Activated CD4-positive, CD25-positive, alpha-beta regulatory T cell (primary cell): ENCODE data around the gene FNBP1L.

Source experiments
- DNase-seq, 4 experiments: peaks; one replicate each; lab custom pipeline; 2025; lab: John Stamatoyannopoulos, UW

FNBP1L gene

DNA sequence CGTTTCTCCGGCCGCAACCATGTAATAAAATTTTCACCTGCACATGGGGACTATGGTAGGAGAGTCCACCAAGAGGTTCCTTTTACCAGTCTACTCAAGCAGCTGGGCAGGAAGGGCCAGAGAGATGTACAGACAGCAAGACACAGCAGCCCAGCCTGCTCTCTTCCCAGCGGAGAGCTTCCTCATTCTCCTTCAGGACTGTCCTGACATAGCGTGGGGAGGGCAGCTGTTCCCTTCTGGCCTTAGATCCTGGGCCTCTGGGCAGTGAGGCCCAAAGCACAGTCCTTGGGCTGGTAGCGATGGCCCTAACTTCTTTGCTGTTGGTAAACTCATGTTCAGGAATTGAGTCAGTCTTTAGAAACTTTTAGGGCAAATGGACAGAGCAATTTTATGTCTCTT, 144.6 kb downstream of the FNBP1L start:
- no peak for DNase-seq

DNA sequence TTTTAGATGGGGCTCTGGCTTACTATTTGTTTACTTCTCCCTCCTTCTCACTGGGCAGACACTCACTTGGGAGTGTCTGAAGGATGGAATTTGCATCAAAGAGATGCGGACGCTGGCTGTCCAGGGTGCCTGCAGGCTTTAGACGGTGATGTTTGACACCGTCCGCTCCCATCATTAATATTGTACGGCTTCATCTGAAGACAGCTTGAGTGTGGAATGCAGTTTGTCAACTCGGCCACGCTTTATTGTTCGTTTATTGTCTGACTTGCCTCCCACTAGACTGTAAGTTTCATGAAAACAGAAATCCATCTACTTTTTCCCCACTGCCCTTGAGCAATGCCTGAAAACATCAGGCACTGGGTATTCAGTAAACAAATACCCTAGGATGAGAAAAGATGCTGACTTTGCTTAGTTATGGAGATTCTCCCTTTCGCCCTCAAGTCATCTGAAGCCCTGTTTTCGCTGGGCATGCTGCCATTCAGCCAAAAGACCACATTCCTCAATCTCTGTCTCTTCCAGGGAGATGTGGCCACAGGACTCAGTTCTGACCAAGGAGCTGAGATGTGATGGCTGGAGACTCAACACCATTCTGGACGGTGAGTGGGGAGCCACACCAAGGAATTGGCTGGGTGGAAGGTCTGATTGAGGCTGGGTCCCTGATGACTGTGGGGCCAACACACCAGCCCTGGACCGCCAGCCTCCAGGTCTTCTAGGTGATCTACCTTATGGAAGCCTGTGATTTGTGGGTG, 146.1 kb downstream of the FNBP1L start:
- no peak for DNase-seq

DNA sequence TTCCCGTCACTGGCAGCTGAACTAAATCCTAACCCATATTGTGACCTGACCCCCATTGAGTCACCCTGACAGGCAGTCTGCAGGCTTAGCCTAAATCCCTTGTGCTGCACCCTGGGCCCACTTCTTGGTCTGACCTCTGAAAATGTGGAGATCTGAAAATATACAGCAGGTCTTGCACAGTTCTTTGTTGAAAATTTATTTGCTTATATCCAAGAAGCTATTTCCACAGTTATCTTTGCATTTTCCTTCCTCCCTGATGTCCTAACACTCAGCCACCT, 146.6 kb downstream of the FNBP1L start:
- DNase-seq = no peak

DNA sequence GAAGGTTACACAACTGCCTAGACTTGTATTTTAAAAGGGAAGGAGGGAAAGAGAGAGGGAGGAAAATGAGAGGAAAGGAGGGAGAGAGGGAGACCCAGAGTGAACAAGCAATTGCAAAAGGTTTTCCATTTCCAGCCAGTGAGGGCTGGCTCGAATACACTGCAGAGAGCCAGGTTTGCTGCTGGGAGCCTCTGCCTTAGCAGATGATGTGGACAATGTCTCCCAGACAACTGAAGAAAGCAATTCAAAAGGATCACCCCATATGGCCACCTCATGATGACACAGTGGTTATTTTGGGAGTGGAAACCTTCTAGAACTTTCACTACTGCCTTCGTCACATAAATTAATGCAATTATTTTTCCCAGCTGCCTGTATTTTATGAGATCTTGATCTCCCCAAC, 147.3 kb downstream of the FNBP1L start:
- no peak for DNase-seq

DNA sequence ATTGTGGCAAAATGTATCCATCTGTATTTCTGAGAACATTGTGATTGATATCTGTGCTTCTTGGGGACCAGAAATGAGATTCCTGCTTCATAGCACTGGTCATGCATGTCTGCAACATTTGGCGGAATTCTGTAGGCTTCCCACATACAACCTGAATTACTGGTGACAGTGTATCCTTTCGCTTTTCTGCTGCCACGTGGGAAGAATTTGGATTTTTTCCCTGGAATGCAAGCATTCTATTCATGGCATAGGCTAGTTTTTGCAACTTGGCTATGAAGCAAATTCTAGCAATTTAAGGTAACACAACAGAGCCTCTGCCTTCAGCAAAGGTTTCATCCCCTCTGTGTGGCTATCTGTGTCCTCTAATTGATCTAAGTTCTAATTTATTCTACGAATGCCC, 147.8 kb downstream of the FNBP1L start:
- DNase-seq = no peak

DNA sequence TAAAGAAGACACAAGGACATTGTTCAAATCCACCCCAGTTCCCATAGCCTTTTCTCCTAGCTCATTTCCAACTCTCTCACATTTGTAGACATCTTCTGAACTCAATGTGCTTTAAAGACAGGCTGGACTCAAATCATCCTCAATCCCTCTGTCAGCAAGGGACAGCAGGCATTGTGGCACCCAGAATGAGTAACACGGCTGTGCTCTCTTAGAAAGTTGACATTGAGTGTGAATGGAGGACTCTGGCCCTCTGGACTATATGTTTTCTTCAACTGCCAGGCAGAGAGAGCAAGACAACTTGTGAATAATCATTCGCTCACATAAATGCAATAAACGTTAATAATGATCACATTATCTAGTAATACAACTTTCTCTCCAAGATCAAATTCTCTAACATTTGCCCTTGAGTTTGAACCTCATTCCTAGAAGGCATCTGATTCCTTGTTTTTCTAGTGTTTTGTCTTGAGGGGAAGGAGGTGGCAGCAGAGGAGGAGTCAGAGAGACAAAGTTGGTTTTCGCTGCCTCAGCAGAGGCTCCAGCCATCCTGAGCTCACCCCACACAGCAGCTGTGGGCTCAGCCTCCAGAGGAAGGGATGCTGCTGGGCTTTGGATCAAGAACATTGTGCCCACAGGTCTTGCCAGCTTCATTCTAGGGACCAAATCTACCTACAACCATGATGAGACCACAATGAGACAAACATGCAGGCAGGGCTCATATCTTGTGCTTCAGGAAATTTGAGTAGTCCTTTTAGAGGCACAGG, 148.6 kb downstream of the FNBP1L start:
- DNase-seq = no peak

DNA sequence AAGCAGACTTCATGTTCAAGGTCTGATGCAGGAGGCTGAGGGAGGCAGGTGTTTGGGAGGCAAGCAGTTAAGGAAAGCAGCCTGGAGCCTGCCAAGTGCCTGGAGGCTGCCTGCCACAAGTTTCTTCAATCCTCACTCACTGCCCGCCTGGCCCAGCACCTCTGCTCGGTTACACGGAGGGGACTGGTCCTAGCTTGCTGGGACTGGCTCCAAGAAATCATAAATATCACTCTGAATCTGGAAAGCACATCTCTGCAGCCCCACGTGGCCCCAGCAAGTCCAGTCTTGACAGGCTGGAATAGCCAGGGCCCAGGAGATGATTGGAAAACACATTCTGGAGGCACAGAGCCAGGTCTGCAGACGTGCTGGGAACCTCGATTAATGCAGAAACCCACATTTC, 149.8 kb downstream of the FNBP1L start:
- no peak for DNase-seq

DNA sequence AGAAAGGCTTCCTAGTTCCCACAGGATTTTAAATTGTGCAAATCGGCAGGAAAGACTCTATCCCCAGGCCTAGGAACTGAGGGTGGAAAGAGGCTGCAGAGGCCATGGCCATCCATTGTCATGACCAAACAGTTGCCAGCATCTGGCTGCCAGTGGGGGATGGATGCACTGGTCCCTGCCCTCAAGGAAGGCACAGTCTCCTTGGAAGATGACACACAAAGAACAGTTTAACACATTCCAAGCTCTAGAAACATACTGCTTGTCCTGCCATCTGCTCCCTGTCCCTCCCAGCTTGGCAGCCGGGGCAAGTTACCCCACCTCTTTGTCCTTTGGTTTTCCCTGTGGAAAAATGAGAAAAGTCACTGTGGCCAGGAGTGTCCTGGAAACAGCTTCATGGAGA, 150.5 kb downstream of the FNBP1L start:
- no peak for DNase-seq

DNA sequence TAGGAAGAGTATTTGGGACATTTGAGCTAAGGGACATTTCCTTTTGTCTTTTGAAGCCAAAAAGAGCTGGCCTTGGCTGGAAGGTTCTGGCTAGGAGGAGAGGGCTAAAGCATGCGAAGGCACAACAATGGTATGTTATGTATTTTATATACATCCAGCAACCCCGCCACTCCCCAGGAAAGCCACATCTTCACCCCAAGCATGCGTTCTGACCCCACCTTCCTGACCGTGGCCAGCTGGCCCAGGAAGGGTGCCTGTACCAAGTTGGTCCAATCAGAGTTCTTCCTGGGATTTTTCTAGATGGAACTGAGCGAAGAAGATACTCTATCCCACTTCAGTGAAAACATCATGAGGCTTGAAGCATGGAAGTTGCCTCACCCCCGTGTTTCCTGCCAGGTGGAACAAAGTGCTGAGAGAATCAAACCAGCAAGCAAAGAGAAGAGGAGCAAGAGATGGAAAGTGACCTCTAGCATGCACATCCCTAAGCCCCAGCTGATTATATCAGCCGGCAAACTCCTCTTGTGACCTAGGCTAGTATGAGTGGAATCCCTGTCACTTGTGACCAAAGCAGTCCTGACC, 151.0 kb downstream of the FNBP1L start:
- no peak for DNase-seq

DNA sequence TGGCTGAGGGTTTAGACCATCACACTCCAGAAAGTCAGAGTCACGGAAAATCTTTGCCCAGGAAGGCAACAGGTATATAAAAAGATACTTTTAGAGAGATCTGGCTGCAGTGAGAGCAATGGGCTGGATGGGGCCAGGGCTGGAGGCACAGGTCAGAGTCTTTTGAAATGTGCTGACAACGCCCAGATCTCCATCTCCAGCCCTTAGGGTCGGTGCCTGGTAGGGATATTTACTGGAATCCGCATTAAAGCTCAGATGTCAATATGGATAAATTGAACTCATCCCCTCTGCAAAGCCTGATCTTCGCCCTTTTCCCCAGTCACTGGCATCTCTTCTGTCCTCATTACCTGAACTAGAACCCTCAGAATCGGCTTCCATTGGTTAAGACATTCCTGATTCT, 151.6 kb downstream of the FNBP1L start:
- DNase-seq = no peak

DNA sequence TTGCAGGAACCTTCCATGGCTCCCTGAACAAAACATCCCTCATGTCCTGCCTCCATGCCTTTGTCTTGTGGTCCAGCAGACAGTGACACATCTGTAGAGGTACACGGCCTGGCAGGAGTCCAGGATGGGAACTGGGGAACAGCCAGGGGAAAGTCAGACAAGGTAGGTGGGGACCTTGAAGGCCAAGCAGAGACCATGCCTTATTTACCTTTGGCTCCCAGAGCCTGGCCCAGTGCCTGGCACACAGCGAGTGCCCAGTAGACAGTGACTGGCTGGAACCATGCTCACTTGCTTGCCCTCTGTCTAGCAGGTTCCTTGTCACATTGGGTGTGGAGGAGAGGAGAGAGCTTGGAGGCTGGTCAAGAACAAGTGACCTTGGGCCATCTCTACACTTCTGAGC, 152.7 kb downstream of the FNBP1L start:
- no peak for DNase-seq

DNA sequence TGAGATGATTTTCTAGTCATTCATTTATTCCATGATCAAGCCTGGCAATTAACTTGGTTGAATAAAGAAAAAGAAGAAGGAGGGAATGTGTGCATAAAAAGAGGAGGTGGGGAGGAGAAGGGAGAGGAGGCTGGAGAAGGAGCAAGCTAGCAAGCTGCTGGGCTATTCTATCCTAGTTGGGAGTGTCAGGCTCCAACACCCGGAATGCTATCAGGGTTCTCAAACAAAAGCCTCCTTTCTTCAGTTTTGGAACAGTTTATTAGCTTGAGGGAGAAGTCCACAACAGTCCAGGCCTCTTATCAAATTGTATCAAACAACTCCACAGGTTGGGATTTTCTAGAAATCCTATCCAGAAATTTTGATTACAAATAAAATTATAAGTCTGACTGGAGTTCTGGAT, 153.8 kb downstream of the FNBP1L start:
- no peak for DNase-seq

DNA sequence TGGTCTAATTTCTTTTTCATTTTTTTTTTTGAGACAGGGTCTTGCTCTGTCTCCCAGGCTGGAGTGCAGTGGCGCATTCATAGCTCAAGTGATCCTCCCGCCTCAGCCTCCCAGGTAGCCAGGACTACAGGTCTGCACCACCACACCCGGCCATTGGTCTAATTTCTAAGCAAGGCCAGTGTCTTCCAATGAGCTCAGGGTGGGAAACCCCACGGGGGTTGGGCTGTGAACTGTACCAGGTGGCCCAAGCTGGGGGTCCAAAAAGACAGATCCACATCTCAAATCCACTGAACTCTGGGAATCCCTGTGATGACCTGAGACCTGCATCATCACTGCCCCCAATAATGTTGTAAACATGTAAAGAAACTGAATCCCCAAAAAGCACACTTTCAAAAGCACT, 154.2 kb downstream of the FNBP1L start:
- DNase-seq = no peak

DNA sequence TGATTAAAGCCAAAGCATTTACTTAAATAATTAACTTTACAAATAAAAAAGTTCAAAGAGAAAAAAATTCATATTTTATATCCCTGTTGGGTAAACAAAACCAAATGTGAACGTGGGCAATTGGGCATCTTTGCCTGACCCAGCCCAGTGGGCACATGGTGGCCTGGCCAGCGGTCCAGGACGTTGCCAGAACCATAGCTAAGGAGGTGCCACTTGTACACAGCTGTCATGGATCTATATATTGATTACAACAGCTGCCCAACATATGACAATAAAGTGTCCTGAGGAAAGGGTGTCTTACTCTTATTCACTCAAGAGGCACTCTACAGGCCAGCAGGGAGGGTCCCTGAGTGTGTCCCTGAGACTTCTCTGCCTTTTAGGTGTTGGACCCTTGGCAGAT, 155.2 kb downstream of the FNBP1L start:
- no peak for DNase-seq

DNA sequence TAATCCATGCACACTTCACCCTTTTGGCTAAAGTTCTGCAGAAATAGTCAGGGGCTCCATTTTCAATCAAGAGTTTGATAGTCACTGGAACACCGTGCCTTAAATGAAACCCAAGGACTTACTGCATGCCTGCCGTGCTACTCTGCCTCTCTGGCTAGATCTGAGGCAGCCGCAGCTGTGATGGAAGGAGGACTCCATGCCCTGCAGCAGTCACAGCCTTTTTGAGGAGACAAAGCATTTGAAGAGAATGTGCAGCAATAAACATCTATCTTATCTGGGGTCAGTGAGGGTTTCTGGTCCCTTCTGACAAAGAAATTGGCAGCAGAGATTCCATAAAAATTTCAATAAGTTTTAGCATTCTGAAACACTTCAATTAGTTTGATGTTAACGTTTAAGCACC, 155.7 kb downstream of the FNBP1L start:
- no peak for DNase-seq
